GM12873 (cell line): ENCODE measurements around the gene RAB8B.

ENCODE experiments used
- CTCF ChIP-seq: IDR thresholded peaks from 2 replicates; pipeline ENCODE4 v1.5.1; 2012; ENCODE audit warnings: low read depth, mild to moderate bottlenecking, moderate library complexity, low read length, control low read depth; ENCODE audit not compliant: insufficient read depth; ENCODE audit errors: missing control alignments

Gene RAB8B

GRCh38 chr15:63294359-63294758, 105.0 kb downstream of the RAB8B start:
- no peak for TF ChIP-seq CTCF

DNA sequence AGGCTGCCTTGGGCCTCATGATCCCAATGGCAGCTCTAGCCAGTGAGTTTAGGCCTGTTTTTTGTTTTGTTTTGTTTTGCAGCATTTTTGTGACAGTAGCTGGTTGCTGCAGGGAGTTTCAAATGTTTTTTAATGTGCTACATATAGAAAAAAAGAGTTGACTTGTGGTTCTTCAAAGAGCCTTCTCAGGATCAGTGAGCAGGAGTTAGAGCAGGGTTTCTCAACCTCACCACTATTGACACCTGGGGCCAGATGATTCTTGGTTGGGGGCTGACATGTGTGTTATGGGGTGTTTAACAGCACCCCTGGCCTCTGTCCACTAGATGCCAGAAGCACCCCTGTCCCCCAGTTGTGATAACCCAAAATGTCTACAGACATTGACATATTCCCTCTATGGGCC, 105.9 kb downstream of the RAB8B start:
- no peak for TF ChIP-seq CTCF

- TF ChIP-seq CTCF: no peak
These were observed 106.8 kb downstream of the RAB8B start for GRCh38 chr15:63296195-63296594.

DNA sequence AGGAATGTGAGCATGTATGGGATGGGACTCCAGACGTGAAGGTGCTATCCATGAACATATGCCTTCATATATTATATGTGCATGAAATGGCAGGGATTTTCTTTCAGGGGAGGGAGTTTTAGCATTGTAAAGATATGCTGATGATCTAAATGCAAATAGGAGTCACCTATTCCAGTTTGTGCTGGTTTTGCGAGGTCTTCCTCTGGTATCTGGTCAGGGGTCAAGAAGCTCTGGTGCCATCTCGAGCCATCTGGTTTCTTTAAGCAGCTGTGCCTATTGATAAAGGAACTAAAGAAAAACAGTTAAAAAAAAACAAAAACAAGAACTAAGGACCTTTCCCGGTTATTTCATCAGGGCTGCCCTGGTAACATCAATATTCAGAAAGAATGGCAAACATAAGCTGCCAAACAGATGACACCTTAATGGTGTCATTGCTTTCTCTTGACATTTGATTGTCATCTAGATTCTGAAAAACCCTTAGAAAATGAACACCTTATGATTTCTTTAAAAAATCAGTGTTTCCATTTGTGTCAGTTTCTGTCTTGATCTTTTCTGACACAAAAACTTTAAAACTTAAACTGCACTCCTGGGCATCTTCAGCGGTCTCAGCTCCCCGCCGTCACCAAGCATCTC, 110.7 kb downstream of the RAB8B start:
- TF ChIP-seq CTCF: no peak

DNA sequence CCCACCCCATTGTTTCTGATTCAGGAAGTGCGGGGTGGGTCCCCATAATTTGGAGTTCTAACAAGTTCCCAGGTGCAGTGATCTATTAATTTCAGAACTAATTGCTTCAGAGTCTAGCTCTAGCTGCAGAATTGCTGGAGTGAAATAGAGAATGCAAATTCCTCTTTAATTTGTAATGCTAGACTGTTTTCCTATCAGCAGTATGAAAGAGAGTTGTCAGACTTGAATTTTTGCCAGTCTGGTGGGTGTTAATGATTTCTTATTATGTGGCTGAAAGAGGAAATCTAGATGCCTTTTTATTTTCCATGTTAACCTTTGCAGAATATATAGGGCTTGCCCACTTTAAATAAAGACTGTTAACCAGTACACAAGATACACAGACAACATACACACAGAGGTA, 111.7 kb downstream of the RAB8B start:
- no peak for TF ChIP-seq CTCF

DNA sequence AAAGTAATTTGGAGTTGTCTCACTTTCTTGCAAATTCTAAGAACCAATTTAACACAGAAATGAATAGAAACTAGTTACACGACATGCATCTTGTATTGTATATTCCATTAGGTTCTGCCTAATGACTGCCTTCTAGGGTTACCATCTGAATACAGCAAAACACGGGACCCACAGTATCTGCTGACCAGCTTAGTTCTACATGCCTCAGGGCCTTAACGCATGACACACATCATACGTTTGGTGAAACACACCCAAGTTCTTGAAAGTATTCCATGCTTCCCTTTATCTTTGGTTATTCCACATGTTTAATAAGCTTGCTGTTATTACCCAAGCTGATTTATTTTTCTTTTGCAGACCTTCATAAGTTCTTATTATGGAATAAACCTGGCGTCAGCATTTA, 115.9 kb downstream of the RAB8B start:
- TF ChIP-seq CTCF: no peak

GRCh38 chr15:63306492-63307073, 117.2 kb downstream of the RAB8B start:
- no peak for TF ChIP-seq CTCF

DNA sequence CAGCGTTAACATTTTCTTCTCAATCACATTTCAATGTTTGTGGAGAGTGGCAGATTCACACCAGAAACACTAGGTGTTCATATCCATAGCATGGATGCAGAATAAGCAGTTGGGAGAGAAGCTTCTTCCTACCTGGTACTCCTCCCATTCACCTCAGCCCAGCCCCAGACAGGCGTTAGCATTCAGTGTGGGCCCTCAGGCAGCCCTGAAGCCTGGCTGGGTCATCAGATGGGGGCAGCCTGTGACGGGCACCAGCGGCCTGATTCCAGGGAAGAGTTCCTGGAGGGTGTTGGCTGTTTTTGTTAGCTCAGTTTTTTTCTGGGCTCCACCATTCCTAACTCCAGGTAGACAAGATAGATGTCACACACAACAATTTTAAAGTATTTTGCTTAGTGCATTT, 119.1 kb downstream of the RAB8B start:
- TF ChIP-seq CTCF: no peak
